HG03139 (cell line): ENCODE measurements around the gene ANO6.

Experiments used
- ATAC-seq: cut with Tn5 transposase; IDR thresholded peaks from one replicate; pipeline ENCODE4 v1.9.1; 2021; ENCODE audit not compliant: unreplicated experiment

Gene ANO6

GRCh38 chr12:45433441-45433868, 217.6 kb downstream of the ANO6 start:
- ATAC-seq: no peak

- ATAC-seq: no peak
Measured at GRCh38 chr12:45434094-45434493, 218.2 kb downstream of the ANO6 start.

GRCh38 chr12:45435945-45436710, 220.2 kb downstream of the ANO6 start:
- ATAC-seq: no peak

- ATAC-seq: no peak
Measured at GRCh38 chr12:45439039-45439438, 223.1 kb downstream of the ANO6 start.

- no peak for ATAC-seq
Measured at GRCh38 chr12:45446013-45446412, 230.1 kb downstream of the ANO6 start.

GRCh38 chr12:45458238-45458637, 242.3 kb downstream of the ANO6 start:
- no peak for ATAC-seq

GRCh38 chr12:45458854-45459807, 243.2 kb downstream of the ANO6 start:
- no peak for ATAC-seq

- no peak for ATAC-seq
Measured at GRCh38 chr12:45462506-45462905, 246.6 kb downstream of the ANO6 start.

GRCh38 chr12:45464699-45465098, 248.8 kb downstream of the ANO6 start:
- no peak for ATAC-seq

- ATAC-seq: no peak
Measured at GRCh38 chr12:45468751-45469615, 253.1 kb downstream of the ANO6 start.

- ATAC-seq: no peak
Measured at GRCh38 chr12:45469902-45470301, 254.0 kb downstream of the ANO6 start.

GRCh38 chr12:45473636-45474035, 257.7 kb downstream of the ANO6 start:
- ATAC-seq: no peak

- no peak for ATAC-seq
Measured at GRCh38 chr12:45475594-45475993, 259.7 kb downstream of the ANO6 start.

GRCh38 chr12:45477526-45477925, 261.6 kb downstream of the ANO6 start:
- no peak for ATAC-seq

GRCh38 chr12:45478931-45479330, 263.0 kb downstream of the ANO6 start:
- ATAC-seq: no peak

GRCh38 chr12:45481746-45482145, 265.9 kb downstream of the ANO6 start:
- ATAC-seq: no peak

- no peak for ATAC-seq
Measured at GRCh38 chr12:45483571-45483970, 267.7 kb downstream of the ANO6 start.
